ENCODE data around the gene KMT5B.

- TF ChIP-seq IRF3 (IDR thresholded peaks at IDR 0.05) (no peak), REST (IDR thresholded peaks at IDR 0.05; ENCODE audit: low read depth, low read length) (no peak)
Measured at GRCh38 chr11:68196219-68196618, 16.9 kb downstream of the KMT5B start.
